Bronchial epithelial cell (primary cell): Measurements from ENCODE around the gene OR5AL1. TPM values are rescaled to one million over a fixed set of nuclear protein-coding genes. Genes with fewer than 3 reads are reported as not detected.
"Not testable (repeated sequence)": the region's sequence is repeated elsewhere in the genome, so short reads cannot be mapped to it uniquely, and the experiment has no call there.

Source experiments
- DNase-seq: peaks from one replicate; pipeline ENCODE4 v3.0.0-alpha.2; 2010; ENCODE audit warnings: low read depth
- FAIRE-seq: peaks from 2 replicates; lab custom pipeline; 2011; peaks lifted over from hg19 to GRCh38; lab: Jason Lieb, UNC
- H3K27me3 ChIP-seq: 2 replicates; pipeline ENCODE4 v1.5.1; 2011; ENCODE audit warnings: low read length; ENCODE audit not compliant: control insufficient read depth, insufficient read depth
- H3K36me3 ChIP-seq: 2 replicates; pipeline ENCODE4 v1.5.1; 2011; ENCODE audit warnings: low read length; ENCODE audit not compliant: control insufficient read depth, insufficient read depth
- H3K4me3 ChIP-seq: 2 replicates; pipeline ENCODE4 v1.5.1; 2011; ENCODE audit warnings: mild to moderate bottlenecking, low read depth, low read length, control low read depth
- CTCF ChIP-seq: IDR thresholded peaks from 2 replicates; pipeline ENCODE4 v1.5.1; 2011; ENCODE audit warnings: mild to moderate bottlenecking, moderate library complexity, low read length, control low read depth, inconsistent platforms; ENCODE audit not compliant: insufficient read depth, severe bottlenecking
- total RNA-seq: library from RNA; depleted of rRNA; stranded (reverse); fragments of >200 nt; gene quantifications from 2 replicates; pipeline ENCODE4 v1.2.1, GENCODE V29; 2014

Gene OR5AL1
- total RNA-seq = not detected in 2 replicates

DNA sequence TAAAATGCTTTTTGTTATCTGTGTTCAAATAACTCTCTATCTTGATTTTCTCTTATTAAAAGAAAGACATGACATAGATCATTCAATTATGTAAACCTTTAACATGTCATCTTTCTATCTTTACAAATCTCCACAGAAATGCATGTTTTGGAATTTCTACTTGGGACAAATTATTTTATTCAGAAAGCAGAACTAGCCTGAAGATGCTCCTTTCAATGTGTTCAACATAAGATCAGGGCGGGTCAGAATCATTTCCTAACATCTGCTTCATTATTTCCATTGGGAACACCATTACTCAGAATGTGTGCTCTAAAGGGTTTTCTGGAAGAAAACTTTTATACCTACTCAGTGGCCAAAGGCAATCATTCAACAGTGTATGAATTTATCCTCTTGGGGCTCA lies at the start of gene OR5AL1:
TSS of gene OR5AL1 (plus strand) at position 301 of the 400 bp plus-strand sequence.
- no peak for FAIRE-seq
- H3K36me3 ChIP-seq = no peaks in the 10 kb centered on the region
- no peak for DNase-seq
- H3K27me3 ChIP-seq = no peaks in the 10 kb centered on the region
- H3K4me3 ChIP-seq = no peak within 1 kb of the TSS
- no peak for TF ChIP-seq CTCF

DNA sequence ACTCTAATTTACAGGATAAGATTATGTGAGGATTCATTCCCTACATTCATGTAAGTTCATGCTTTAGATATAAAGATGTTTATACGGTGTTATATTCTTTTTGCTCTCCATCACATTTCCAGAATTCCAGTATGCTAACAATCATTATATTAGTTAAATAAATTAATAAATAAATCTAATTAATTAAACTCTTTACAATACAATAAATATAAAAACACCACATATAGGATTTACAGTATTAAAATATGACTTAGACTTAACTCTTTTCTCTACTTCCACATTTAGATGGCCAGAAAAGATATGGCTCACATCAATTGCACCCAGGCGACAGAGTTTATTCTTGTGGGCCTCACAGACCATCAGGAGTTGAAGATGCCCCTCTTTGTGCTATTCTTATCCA lies 37.2 kb upstream of the OR5AL1 start, which contains the start of gene OR8U1:
TSS of gene OR8U1 (plus strand) at position 301 of the 400 bp plus-strand sequence. CDS start at position 301, 0 bp downstream.
- TF ChIP-seq CTCF = no peak
- H3K36me3 ChIP-seq = no peaks in the 10 kb centered on the region
- H3K27me3 ChIP-seq = no peaks in the 10 kb centered on the region
- H3K4me3 ChIP-seq = no peak within 1 kb of the TSS
- FAIRE-seq = no peak
- no peak for DNase-seq

- TF ChIP-seq CTCF = no peak
- H3K27me3 ChIP-seq = no peaks in the 10 kb centered on the region
- H3K4me3 ChIP-seq = no peak overlapping the region
- DNase-seq (no peak), FAIRE-seq (no peak)
- no peaks in the 10 kb centered on the region for H3K36me3 ChIP-seq
Measured at GRCh38 chr11:56380120-56380519, 32.4 kb upstream of the OR5AL1 start.

DNA sequence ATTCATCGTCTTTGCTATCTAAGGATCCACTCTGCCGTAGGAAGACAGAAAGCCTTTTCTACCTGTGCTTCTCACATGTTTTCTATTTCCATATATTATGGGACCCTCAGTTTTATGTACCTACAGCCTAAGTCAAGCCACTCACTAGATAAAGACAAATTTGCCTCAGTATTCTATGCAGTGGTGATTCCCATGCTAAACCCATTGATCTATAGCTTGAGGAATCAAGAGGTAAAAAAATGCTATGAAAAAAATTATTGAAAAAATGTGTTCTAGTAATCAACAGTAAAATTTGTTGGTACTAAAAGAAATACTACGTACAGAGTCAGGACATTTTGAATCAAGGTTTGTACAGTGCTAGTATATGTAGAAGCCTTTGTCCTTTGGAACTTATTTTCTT lies 18.1 kb upstream of the OR5AL1 start:
- H3K4me3 ChIP-seq = no peak overlapping the region
- no peaks in the 10 kb centered on the region for H3K36me3 ChIP-seq
- TF ChIP-seq CTCF = no peak
- H3K27me3 ChIP-seq = no peaks in the 10 kb centered on the region
- DNase-seq (no peak), FAIRE-seq (no peak)

DNA sequence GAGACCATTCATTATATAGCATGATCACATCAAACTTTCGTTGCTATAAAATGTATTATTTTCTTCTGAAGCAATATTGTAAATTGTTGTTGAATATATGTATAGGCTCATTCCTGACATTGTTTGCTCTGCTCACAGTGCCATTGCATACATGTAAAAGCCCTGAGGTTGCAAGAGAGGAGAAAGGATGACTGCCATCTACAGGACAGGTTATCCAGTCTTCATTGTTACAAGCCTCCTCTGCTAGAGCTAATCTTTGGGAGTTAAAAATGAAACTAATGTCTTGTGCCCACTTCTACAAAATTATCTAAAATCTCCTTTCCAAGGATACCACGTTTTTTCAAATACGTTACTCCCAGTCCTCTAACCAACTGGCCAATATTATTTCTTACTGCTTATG lies 16.4 kb upstream of the OR5AL1 start:
- Histone ChIP-seq H3K36me3 (no peaks in the 10 kb centered on the region), H3K27me3 (no peaks in the 10 kb centered on the region), H3K4me3 (no peak overlapping the region)
- no peak for TF ChIP-seq CTCF
- DNase-seq (no peak), FAIRE-seq (no peak)

- DNase-seq, H3K4me3 ChIP-seq, FAIRE-seq, H3K36me3 ChIP-seq, H3K27me3 ChIP-seq: not testable (repeated sequence)
Measured at GRCh38 chr11:56401858-56402461, 10.5 kb upstream of the OR5AL1 start.
